IMR-90 (cell line): Measurements from ENCODE around the gene SDHD. TPM values are rescaled to one million over a fixed set of nuclear protein-coding genes. Genes with fewer than 3 reads are reported as not detected.

Experiments used
- ATAC-seq: fragments of 200-7000 bp; cut with Tn5 transposase; 2 replicates; pipeline ENCODE4 v1.9.1; 2020; ENCODE audit warnings: low read depth, mild to moderate bottlenecking, moderate library complexity
- BruUV-seq: library from RNA; stranded (reverse); fragments of 400-500 nt; replicated peaks from 2 replicates; lab custom pipeline; 2021; lab: Mats Ljungman, UMichigan
- CTCF ChIA-PET: fragments of 300-600 bp; formaldehyde crosslinking; extraction: SDS; loops from one replicate; lab custom pipeline; 2021; ENCODE audit warnings: antibody characterized with exemption; lab: Yijun Ruan, JAX
- POLR2A ChIA-PET: fragments of 300-600 bp; sonication (Branson Sonifier 250); formaldehyde crosslinking; loops from one replicate; lab custom pipeline; 2022; ENCODE audit warnings: antibody characterized with exemption; ENCODE audit not compliant: unreplicated experiment; lab: Charles Lee
- DNase-seq: peaks from one replicate; pipeline ENCODE4 v3.0.0; 2013
- H2AFZ ChIP-seq: replicated peaks from 2 replicates; pipeline ENCODE3; 2013; ENCODE audit warnings: low read length, mild to moderate bottlenecking; ENCODE audit not compliant: poor library complexity
- H2AK5ac ChIP-seq: 2 replicates; pipeline ENCODE4 v1.6.1; 2013; ENCODE audit warnings: low read depth, low read length, inconsistent platforms
- H2AK9ac ChIP-seq: replicated peaks from 2 replicates; pipeline ENCODE3; 2013; ENCODE audit warnings: mild to moderate bottlenecking, low read depth, low read length, moderate library complexity; ENCODE audit not compliant: poor library complexity
- H2BK120ac ChIP-seq: 2 replicates; pipeline ENCODE4 v1.6.1; 2013; ENCODE audit warnings: low read depth, low read length, inconsistent platforms
- H2BK15ac ChIP-seq: 3 replicates; pipeline ENCODE4 v1.6.1; 2013; ENCODE audit warnings: low read depth, low read length, inconsistent platforms
- H2BK20ac ChIP-seq: 2 replicates; pipeline ENCODE4 v1.6.1; 2013; ENCODE audit warnings: low read depth, mild to moderate bottlenecking, inconsistent platforms, low read length, moderate library complexity
- H2BK5ac ChIP-seq: 2 replicates; pipeline ENCODE4 v1.6.1; 2013; ENCODE audit warnings: mild to moderate bottlenecking, low read depth, low read length, inconsistent platforms; ENCODE audit not compliant: poor library complexity, severe bottlenecking
- H3K14ac ChIP-seq: replicated peaks from 2 replicates; pipeline ENCODE4 v1.6.1; 2013; ENCODE audit warnings: low read depth, low read length, inconsistent platforms
- H3K18ac ChIP-seq: 2 replicates; pipeline ENCODE4 v1.6.1; 2013; ENCODE audit warnings: low read depth, low read length, control low read depth
- H3K23ac ChIP-seq: 2 replicates; pipeline ENCODE4 v1.6.1; 2013; ENCODE audit warnings: low read depth, low read length, inconsistent platforms
- H3K27ac ChIP-seq: 2 replicates; pipeline ENCODE4 v1.5.1; 2013; ENCODE audit warnings: mild to moderate bottlenecking, control low read depth, low read length; ENCODE audit not compliant: insufficient read depth
- H3K27me3 ChIP-seq: 2 replicates; pipeline ENCODE4 v1.6.1; 2013; ENCODE audit warnings: low read length; ENCODE audit not compliant: control insufficient read depth, insufficient read depth
- H3K36me3 ChIP-seq: 2 replicates; pipeline ENCODE4 v1.6.1; 2013; ENCODE audit warnings: low read length, mixed read lengths; ENCODE audit not compliant: control insufficient read depth, insufficient read depth
- H3K4ac ChIP-seq: 2 replicates; pipeline ENCODE4 v1.6.1; 2013; ENCODE audit warnings: low read depth, low read length, inconsistent platforms
- H3K4me1 ChIP-seq: 2 replicates; pipeline ENCODE4 v1.6.1; 2013; ENCODE audit warnings: low read length, mixed read lengths; ENCODE audit not compliant: control insufficient read depth, insufficient read depth
- H3K4me2 ChIP-seq: 2 replicates; pipeline ENCODE4 v1.6.1; 2013; ENCODE audit warnings: low read depth, mild to moderate bottlenecking, control low read depth, low read length, moderate library complexity
- H3K4me3 ChIP-seq: 2 replicates; pipeline ENCODE4 v1.5.1; 2013; ENCODE audit warnings: low read depth, mild to moderate bottlenecking, control low read depth, low read length, moderate library complexity; ENCODE audit not compliant: insufficient read depth
- H3K56ac ChIP-seq: 2 replicates; pipeline ENCODE4 v1.6.1; 2013; ENCODE audit warnings: low read length, inconsistent platforms; ENCODE audit not compliant: insufficient read depth; ENCODE audit errors: extremely low read depth
- H3K79me1 ChIP-seq, 2 experiments: 2 replicates each; pipeline ENCODE4 v1.6.1; 2013; ENCODE audit warnings: low read length in 2 of 2, inconsistent platforms in 1 of 2, low read depth in 1 of 2
- H3K9ac ChIP-seq: 2 replicates; pipeline ENCODE4 v1.6.1; 2013; ENCODE audit warnings: low read depth, low read length, control low read depth
- H3K9me1 ChIP-seq: 2 replicates; pipeline ENCODE4 v1.6.1; 2013; ENCODE audit warnings: low read length, inconsistent platforms; ENCODE audit not compliant: insufficient read depth
- H3K9me3 ChIP-seq: 2 replicates; pipeline ENCODE4 v1.6.1; 2013; ENCODE audit warnings: low read length; ENCODE audit not compliant: control insufficient read depth, insufficient read depth
- H4K20me1 ChIP-seq: 2 replicates; pipeline ENCODE4 v1.6.1; 2013; ENCODE audit warnings: low read length, inconsistent platforms; ENCODE audit not compliant: insufficient read depth
- H4K5ac ChIP-seq: 2 replicates; pipeline ENCODE4 v1.6.1; 2013; ENCODE audit warnings: mild to moderate bottlenecking, low read depth, low read length, control low read depth
- H4K8ac ChIP-seq, 2 experiments: 2 replicates each; pipeline ENCODE4 v1.6.1; 2013; ENCODE audit warnings: low read depth in 2 of 2, low read length in 2 of 2, control low read depth in 1 of 2, inconsistent platforms in 1 of 2
- H4K91ac ChIP-seq: 2 replicates; pipeline ENCODE4 v1.6.1; 2013; ENCODE audit warnings: low read depth, low read length, inconsistent platforms; ENCODE audit not compliant: insufficient read depth
- BHLHE40 ChIP-seq: fragments of 150-350 bp; IDR thresholded peaks from 2 replicates; pipeline ENCODE4 v1.6.1; 2016; ENCODE audit warnings: mild to moderate bottlenecking, low read depth, low read length
- CHD1 ChIP-seq: IDR thresholded peaks from 2 replicates; pipeline ENCODE4 v1.6.1; 2012; ENCODE audit warnings: low read depth, low read length, improper control_type of control experiment
- CTCF ChIP-seq: conservative IDR thresholded peaks from 2 replicates; pipeline ENCODE4 v1.5.1; 2012; ENCODE audit warnings: mild to moderate bottlenecking, low read depth, low read length, improper control_type of control experiment
- ELK1 ChIP-seq: fragments of 150-350 bp; IDR thresholded peaks from 2 replicates; pipeline ENCODE4 v1.6.1; 2016; ENCODE audit warnings: low read depth, mild to moderate bottlenecking, low read length, moderate library complexity, borderline replicate concordance
- MAFK ChIP-seq: IDR thresholded peaks from 2 replicates; pipeline ENCODE4 v1.6.1; 2012; ENCODE audit warnings: low read depth, low read length, improper control_type of control experiment
- MAZ ChIP-seq: IDR thresholded peaks from 2 replicates; pipeline ENCODE4 v1.6.1; 2012; ENCODE audit warnings: low read depth, mild to moderate bottlenecking, low read length, improper control_type of control experiment, moderate library complexity, borderline replicate concordance
- POLR2A ChIP-seq: IDR thresholded peaks from 2 replicates; pipeline ENCODE4 v1.6.1; 2012; ENCODE audit warnings: mild to moderate bottlenecking, low read depth, low read length
- RAD21 ChIP-seq: IDR thresholded peaks from 2 replicates; pipeline ENCODE4 v1.6.1; 2012; ENCODE audit warnings: low read length, improper control_type of control experiment
- RCOR1 ChIP-seq: IDR thresholded peaks from 2 replicates; pipeline ENCODE4 v1.6.1; 2012; ENCODE audit warnings: mild to moderate bottlenecking, low read length, improper control_type of control experiment; ENCODE audit not compliant: insufficient replicate concordance
- WGBS, 2 experiments: methylation state at CpG; one replicate each; pipeline versions ENCODE4 v1.1.5 to v1.1.7; 2013; ENCODE audit warnings: missing lambda C conversion rate in 2 of 2; ENCODE audit not compliant: insufficient read length in 1 of 2; ENCODE audit errors: extremely low coverage in 2 of 2; 5-methylcytosine and 5-hydroxymethylcytosine counted together
- dilution Hi-C: fragments of 300-500 bp; cut with HindIII; formaldehyde crosslinking; loops from one replicate; pipeline ENCODE4 v1.14.3; 2018; ENCODE audit warnings: low sequenced_read_pairs; ENCODE audit not compliant: unreplicated experiment
- in situ Hi-C: fragments of 300-500 bp; cut with MboI; formaldehyde crosslinking; loops from 3 replicates; pipeline ENCODE4 v1.14.3; 2019; ENCODE audit warnings: low sequenced_read_pairs, inconsistent platforms, mixed read lengths
- intact Hi-C: fragments of 100-400 bp; cut with micrococcal nuclease; formaldehyde crosslinking; loops from 2 replicates; pipeline ENCODE4 v1.10.0; 2022
- polyA plus RNA-seq, 3 experiments: library from polyadenylated mRNA; depleted of rRNA; stranded (reverse); fragments of >200 nt; gene quantifications; 2 replicates each; pipeline ENCODE4 v1.2.3, GENCODE V29; 2012; ENCODE audit warnings: low replicate concordance in 1 of 3
- total RNA-seq: library from RNA; depleted of rRNA; stranded (reverse); fragments of >200 nt; gene quantifications from 2 replicates; pipeline ENCODE4 v1.2.3, GENCODE V29; 2012

Gene SDHD
- total and polyA plus RNA-seq, 2 of the 4 experiments (the other 2 are of a cell fraction), result 83.2 to 166 TPM

DNA sequence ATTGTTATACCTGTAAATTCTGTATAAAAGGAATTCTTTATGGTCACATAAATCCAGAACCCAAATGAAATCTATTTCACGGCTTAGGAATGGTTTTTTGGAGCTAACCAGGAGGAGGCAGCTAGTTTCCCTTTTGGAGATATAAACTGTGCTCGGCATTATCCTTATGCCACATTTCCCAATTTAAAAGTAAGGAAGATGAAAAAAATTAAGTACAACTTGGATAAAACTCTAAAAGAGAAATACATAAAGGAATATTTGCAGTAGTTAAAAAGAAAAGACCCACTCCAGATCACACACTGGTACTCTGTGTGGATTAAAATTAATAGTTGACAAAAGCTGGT, 43.7 kb upstream of the SDHD start:
- no peaks in the 10 kb centered on the region for H3K27me3 ChIP-seq
- no peak overlapping the region for H2AK5ac ChIP-seq
- H4K8ac ChIP-seq, result no peak overlapping the region
- no peak for DNase-seq
- no peak overlapping the region for H3K56ac ChIP-seq
- no peaks in the 10 kb centered on the region for H4K20me1 ChIP-seq
- dilution Hi-C loops (no loop called here), intact Hi-C loops (no loop called here), in situ Hi-C loops (no loop called here)
- no peak overlapping the region for H2BK120ac ChIP-seq
- H4K91ac ChIP-seq, result no peak overlapping the region
- H3K4me2 ChIP-seq, result no peak overlapping the region
- peaks cover 13% of the 10 kb centered on the region for H3K36me3 ChIP-seq
- POLR2A ChIA-PET, result no interaction called here
- no peak overlapping the region for H3K14ac ChIP-seq
- H3K23ac ChIP-seq, result no peak overlapping the region
- H4K5ac ChIP-seq, result no peak overlapping the region
- 0 out of 4 replicates have a peak, but pooled peaks cover 0 to 4% of the 10 kb centered on the region in 2 experiments for H3K79me1 ChIP-seq
- no TSS peak for BruUV-seq
- H2BK15ac ChIP-seq, result no peak overlapping the region
- H3K4me1 ChIP-seq, result no peaks in the 10 kb centered on the region
- ATAC-seq, result no peak
- CTCF ChIA-PET, result no interaction called here
- H3K4ac ChIP-seq, result no peak overlapping the region
- H3K9me1 ChIP-seq, result no peaks in the 10 kb centered on the region
- no peak overlapping the region for H2BK5ac ChIP-seq
- TF ChIP-seq POLR2A (no peak), RAD21 (no peak), CHD1 (no peak), BHLHE40 (no peak), CTCF (no peak), RCOR1 (no peak), MAFK (no peak), ELK1 (no peak), MAZ (no peak)
- H3K4me3 ChIP-seq, result no peak overlapping the region
- H2AFZ ChIP-seq, result no peak overlapping the region
- H3K9me3 ChIP-seq, result no peaks in the 10 kb centered on the region
- no peak overlapping the region for H3K9ac ChIP-seq
- WGBS, 2 experiments, result no CpG with 5 or more reads among the region's 2 CpGs
- no peak overlapping the region for H2BK20ac ChIP-seq
- no peak overlapping the region for H3K18ac ChIP-seq
- H2AK9ac ChIP-seq, result no peak overlapping the region
- no peak overlapping the region for H3K27ac ChIP-seq
